H1 (cell line): ENCODE measurements around the gene BAIAP2L2. TPM values are rescaled to one million over a fixed set of nuclear protein-coding genes. Genes with fewer than 3 reads are reported as not detected.
"Not testable (repeated sequence)": the region's sequence is repeated elsewhere in the genome, so short reads cannot be mapped to it uniquely, and the experiment has no call there.

Source experiments
- CTCF ChIA-PET: fragments of 300-600 bp; sonication (Branson Sonifier 250); formaldehyde crosslinking; loops from one replicate; lab custom pipeline; 2021; ENCODE audit not compliant: partially characterized antibody; lab: Charles Lee
- POLR2A ChIA-PET: fragments of 300-600 bp; sonication (Branson Sonifier 250); formaldehyde crosslinking; loops from one replicate; lab custom pipeline; 2021; ENCODE audit warnings: inconsistent platforms; ENCODE audit not compliant: partially characterized antibody; lab: Charles Lee
- DNase-seq, 2 experiments: peaks; one replicate each; pipeline versions ENCODE4 v3.0.0 to v3.0.0-alpha.2; 2010 to 2022; ENCODE audit warnings: low spot score in 2 of 2, low read depth in 1 of 2, mixed read lengths in 1 of 2
- FAIRE-seq: peaks from 2 replicates; lab custom pipeline; 2011; peaks lifted over from hg19 to GRCh38; lab: Jason Lieb, UNC
- H2AFZ ChIP-seq: 2 replicates; pipeline ENCODE4 v1.8.1; 2012; ENCODE audit warnings: low read length, inconsistent platforms
- H2AK5ac ChIP-seq: 2 replicates; pipeline ENCODE4 v1.6.1; 2013; ENCODE audit warnings: low read depth, low read length
- H2BK120ac ChIP-seq: replicated peaks from 2 replicates; pipeline ENCODE3; 2013; ENCODE audit warnings: low read depth, low read length, inconsistent platforms
- H2BK12ac ChIP-seq: 2 replicates; pipeline ENCODE4 v1.6.1; 2013; ENCODE audit warnings: low read depth, low read length
- H2BK15ac ChIP-seq: 2 replicates; pipeline ENCODE4 v1.6.1; 2013; ENCODE audit warnings: low read length
- H2BK20ac ChIP-seq: 2 replicates; pipeline ENCODE4 v1.6.1; 2013; ENCODE audit warnings: low read length
- H2BK5ac ChIP-seq: 2 replicates; pipeline ENCODE4 v1.6.1; 2013; ENCODE audit warnings: low read depth, low read length
- H3K14ac ChIP-seq: 2 replicates; pipeline ENCODE4 v1.6.1; 2013; ENCODE audit warnings: inconsistent platforms; ENCODE audit not compliant: insufficient read length
- H3K18ac ChIP-seq: 2 replicates; pipeline ENCODE4 v1.6.1; 2013; ENCODE audit warnings: low read length; ENCODE audit errors: extremely low read depth
- H3K23ac ChIP-seq: 2 replicates; pipeline ENCODE4 v1.6.1; 2013; ENCODE audit warnings: inconsistent platforms; ENCODE audit not compliant: insufficient read length
- H3K23me2 ChIP-seq: 2 replicates; pipeline ENCODE4 v1.6.1; 2013; ENCODE audit warnings: low read depth, low read length
- H3K27ac ChIP-seq: 2 replicates; pipeline ENCODE4 v1.6.1; 2011; ENCODE audit warnings: low read depth, low read length, inconsistent platforms
- H3K27me3 ChIP-seq, 4 experiments: replicated peaks in 1 of 4; 1 replicate in 1 of 4; 2 replicates in 3 of 4; pipeline versions ENCODE4 v1.6.1 to v1.8.1; 2011 to 2013; ENCODE audit warnings: low read length in 3 of 4, mild to moderate bottlenecking in 3 of 4, inconsistent platforms in 2 of 4, mixed read lengths in 2 of 4, moderate library complexity in 1 of 4; ENCODE audit not compliant: control insufficient read depth in 3 of 4, insufficient read depth in 3 of 4; ENCODE audit errors: extremely low read depth in 1 of 4
- H3K36me3 ChIP-seq, 4 experiments: 2 replicates each; pipeline versions ENCODE4 v1.6.1 to v1.8.1; 2011 to 2013; ENCODE audit warnings: mild to moderate bottlenecking in 4 of 4, low read length in 3 of 4, moderate library complexity in 2 of 4, control low read depth in 1 of 4, inconsistent platforms in 1 of 4; ENCODE audit not compliant: insufficient read depth in 4 of 4, control insufficient read depth in 2 of 4
- H3K4ac ChIP-seq: replicated peaks from 2 replicates; pipeline ENCODE3; 2013; ENCODE audit warnings: low read length, low read depth, mixed read lengths, inconsistent platforms; ENCODE audit not compliant: insufficient read length
- H3K4me1 ChIP-seq, 4 experiments: replicated peaks in 1 of 4; 1 replicate in 1 of 4; 2 replicates in 3 of 4; pipeline versions ENCODE4 v1.6.1 to v1.8.1; 2011 to 2013; ENCODE audit warnings: low read length in 3 of 4, inconsistent platforms in 2 of 4, mixed read lengths in 1 of 4; ENCODE audit not compliant: insufficient read depth in 4 of 4, control insufficient read depth in 3 of 4
- H3K4me2 ChIP-seq, 2 experiments: 2 replicates each; pipeline versions ENCODE4 v1.6.1 to v1.8.1; 2011 to 2013; ENCODE audit warnings: low read depth in 2 of 2, low read length in 2 of 2, control low read depth in 1 of 2, inconsistent platforms in 1 of 2, mild to moderate bottlenecking in 1 of 2; ENCODE audit not compliant: insufficient read depth in 1 of 2
- H3K4me3 ChIP-seq, 4 experiments: fragments of 200-600, 300-600 bp in 1 of 4; sonication (generic), shearing (Covaris generic), sonication (Bioruptor Twin) in 1 of 4; 2 replicates each; pipeline versions ENCODE4 v1.5.1 to v1.8.1; 2011 to 2016; ENCODE audit warnings: low read length in 4 of 4, low read depth in 3 of 4, control low read depth in 2 of 4, inconsistent platforms in 2 of 4, mild to moderate bottlenecking in 2 of 4, mixed read lengths in 1 of 4, moderate library complexity in 1 of 4; ENCODE audit not compliant: insufficient read depth in 2 of 4; ENCODE audit errors: extremely low read depth in 1 of 4
- H3K56ac ChIP-seq: replicated peaks from 2 replicates; pipeline ENCODE3; 2013; ENCODE audit warnings: low read depth, mild to moderate bottlenecking, mixed read lengths, low read length, inconsistent platforms; ENCODE audit not compliant: insufficient read length
- H3K79me1 ChIP-seq: 2 replicates; pipeline ENCODE4 v1.6.1; 2013; ENCODE audit warnings: low read depth, low read length, control low read depth
- H3K79me2 ChIP-seq, 2 experiments: 2 replicates each; pipeline versions ENCODE4 v1.6.1 to v1.8.1; 2012 to 2013; ENCODE audit warnings: low read length in 2 of 2, mild to moderate bottlenecking in 2 of 2, inconsistent platforms in 1 of 2; ENCODE audit not compliant: insufficient read depth in 2 of 2, control insufficient read depth in 1 of 2
- H3K9ac ChIP-seq, 4 experiments: replicated peaks in 1 of 4; 1 replicate in 1 of 4; 2 replicates in 3 of 4; pipeline versions ENCODE4 v1.6.1 to v1.8.1; 2011 to 2013; ENCODE audit warnings: low read depth in 3 of 4, low read length in 3 of 4, control low read depth in 2 of 4, mild to moderate bottlenecking in 2 of 4, moderate library complexity in 2 of 4, inconsistent platforms in 1 of 4; ENCODE audit errors: extremely low read depth in 1 of 4
- H3K9me3 ChIP-seq, 2 experiments: 2 replicates each; pipeline versions ENCODE4 v1.6.1 to v1.8.1; 2012 to 2013; ENCODE audit warnings: mild to moderate bottlenecking in 2 of 2, moderate library complexity in 2 of 2, control low read depth in 1 of 2, inconsistent platforms in 1 of 2, low read depth in 1 of 2, low read length in 1 of 2, mixed read lengths in 1 of 2; ENCODE audit not compliant: insufficient read depth in 2 of 2
- H4K20me1 ChIP-seq, 2 experiments: replicated peaks in 1 of 2; 2 replicates each; pipeline versions ENCODE3 to v1.8.1; 2011 to 2013; ENCODE audit warnings: inconsistent platforms in 2 of 2, low read length in 2 of 2, mild to moderate bottlenecking in 1 of 2; ENCODE audit not compliant: insufficient read depth in 2 of 2, control insufficient read depth in 1 of 2
- H4K5ac ChIP-seq: 2 replicates; pipeline ENCODE4 v1.6.1; 2013; ENCODE audit warnings: low read length, low read depth, mixed read lengths, inconsistent platforms; ENCODE audit not compliant: insufficient read length
- H4K8ac ChIP-seq: 2 replicates; pipeline ENCODE4 v1.8.0; 2013; ENCODE audit warnings: mild to moderate bottlenecking, moderate library complexity, low read length, inconsistent platforms; ENCODE audit not compliant: insufficient read depth; ENCODE audit errors: extremely low read depth
- H4K91ac ChIP-seq: replicated peaks from 2 replicates; pipeline ENCODE3; 2013; ENCODE audit warnings: low read length, mixed read lengths, inconsistent platforms; ENCODE audit not compliant: insufficient read length
- ASH2L ChIP-seq: fragments of 200-600, 300-600 bp; sonication (generic); IDR thresholded peaks from one replicate; pipeline ENCODE4 v1.7.1; 2017; ENCODE audit warnings: low read length
- CBX8 ChIP-seq: fragments of 300-800, 300-1000 bp; sonication (generic); IDR thresholded peaks from 2 replicates; pipeline ENCODE4 v1.7.1; 2016; ENCODE audit warnings: low read depth, low read length, borderline replicate concordance
- NANOG ChIP-seq: IDR thresholded peaks from 2 replicates; pipeline ENCODE4 v1.6.1; 2011; ENCODE audit warnings: low read length, low read depth, mild to moderate bottlenecking, inconsistent platforms; ENCODE audit not compliant: insufficient read depth, poor library complexity, severe bottlenecking
- POU5F1 ChIP-seq: IDR thresholded peaks from 2 replicates; pipeline ENCODE4 v1.6.1; 2011; ENCODE audit warnings: low read depth, mild to moderate bottlenecking, low read length, moderate library complexity
- WGBS, 2 experiments: shearing (Covaris generic) in 1 of 2; methylation state at CpG; one replicate each; pipeline versions ENCODE4 v1.1.6 to v1.1.7; 2013 to 2015; ENCODE audit warnings: low lambda C conversion rate in 2 of 2, mixed read lengths in 2 of 2, inconsistent platforms in 1 of 2, low coverage in 1 of 2, missing lambda C conversion rate in 1 of 2; ENCODE audit not compliant: insufficient replicate concordance in 2 of 2, insufficient coverage in 1 of 2, insufficient read length in 1 of 2; ENCODE audit errors: extremely low coverage in 1 of 2, missing lambda C conversion rate in 1 of 2; 5-methylcytosine and 5-hydroxymethylcytosine counted together
- polyA plus RNA-seq, 7 experiments: library from polyadenylated mRNA; depleted of rRNA in 3 of 7; stranded (reverse) in 5 of 7; unstranded in 2 of 7; fragments of >200 nt in 5 of 7; fragments of 200-250 nt in 2 of 7; gene quantifications; 1 replicate in 5 of 7; 2 replicates in 1 of 7; 4 replicates in 1 of 7; pipeline versions ENCODE4 v1.2.1 to v1.2.3, GENCODE V29; 2011 to 2013; ENCODE audit warnings: missing spikeins in 2 of 7, mixed read lengths in 2 of 7
- total RNA-seq: library from RNA; stranded (reverse); fragmentation: NEBNext Ultra II Directional; extraction: Animal tissue kit (Norgen Biotek cat#: 25700); gene quantifications from 2 replicates; pipeline ENCODE4 v1.2.1, GENCODE V29; 2021

BAIAP2L2 gene
- total and polyA plus RNA-seq, 2 of the 8 experiments (the other 6 are each of a cell fraction or from before 2014, with no cell fraction given) = 5.4 to 10.0 TPM

DNA sequence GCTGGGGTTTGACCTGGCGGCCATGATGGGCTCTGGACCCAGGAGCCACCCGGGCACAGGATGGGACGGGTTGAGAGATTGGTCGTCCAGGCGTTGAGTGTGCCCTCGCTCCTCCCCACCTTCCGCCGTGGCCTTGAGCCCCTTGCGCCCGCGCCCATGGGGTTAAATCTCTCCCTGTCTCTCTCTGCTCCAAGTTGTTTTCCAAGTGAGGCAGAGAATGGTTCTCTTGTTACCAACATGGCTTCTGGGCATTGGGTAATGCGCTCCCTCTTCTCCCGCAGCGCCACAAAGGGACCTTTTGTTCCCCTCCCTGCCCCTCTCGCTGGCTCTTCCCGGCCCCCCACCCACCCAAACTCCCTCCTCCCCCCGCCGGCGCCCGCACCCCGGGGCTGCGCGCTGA, 72.1 kb downstream of the BAIAP2L2 start (continued):
- TF ChIP-seq NANOG (no peak), POU5F1 (no peak), CBX8 (no peak), ASH2L (no peak)
- TF ChIP-seq, all 59 proteins: peak for 0

DNA sequence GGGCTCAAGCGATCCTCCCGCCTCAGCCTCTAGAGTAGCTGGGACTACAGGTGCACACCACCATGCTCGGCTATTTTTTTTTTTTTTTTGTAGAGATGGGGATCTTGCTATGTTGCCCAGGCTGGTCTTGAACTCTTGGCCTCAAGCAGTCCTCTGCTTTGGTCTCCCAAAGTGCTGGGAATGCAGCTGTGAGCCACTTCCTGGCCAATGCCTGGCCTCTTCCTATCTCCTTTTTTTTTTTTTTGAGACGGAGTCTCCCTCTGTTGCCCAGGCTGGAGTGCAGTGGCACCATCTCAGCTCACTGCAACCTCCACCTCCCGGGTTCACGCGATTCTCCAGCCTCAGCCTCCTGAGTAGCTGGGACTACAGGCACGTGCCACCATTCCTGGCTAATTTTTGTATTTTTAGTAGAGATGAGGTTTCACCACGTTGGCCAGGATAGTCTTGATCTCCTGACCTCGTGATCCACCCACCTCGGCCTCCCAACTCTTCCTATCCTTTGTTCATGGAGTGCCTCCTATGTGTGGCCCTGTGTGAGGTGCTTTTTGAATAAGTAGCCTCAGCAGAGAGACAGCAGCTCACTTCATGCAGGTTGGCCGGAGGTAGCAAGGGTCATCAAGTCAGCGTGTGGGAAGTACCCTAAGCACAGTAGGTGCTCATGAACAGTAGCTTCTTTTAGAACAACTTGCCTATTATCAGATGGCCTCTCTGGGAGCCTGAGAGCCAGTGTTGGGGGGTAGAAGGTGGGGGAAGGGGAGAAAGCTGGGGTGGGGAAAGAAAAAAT, 72.9 kb downstream of the BAIAP2L2 start:
- H4K91ac ChIP-seq, H2BK20ac ChIP-seq, H3K18ac ChIP-seq, H4K20me1 ChIP-seq, H3K14ac ChIP-seq, H2BK12ac ChIP-seq, H4K5ac ChIP-seq, H3K4me2 ChIP-seq, H3K9me3 ChIP-seq, H3K27ac ChIP-seq, H2BK120ac ChIP-seq, H2BK5ac ChIP-seq, H2BK15ac ChIP-seq, H3K79me2 ChIP-seq, H4K8ac ChIP-seq, H2AFZ ChIP-seq, FAIRE-seq, H3K56ac ChIP-seq, H3K4me3 ChIP-seq, H3K9ac ChIP-seq, H2AK5ac ChIP-seq, H3K79me1 ChIP-seq, DNase-seq, H3K4ac ChIP-seq, H3K27me3 ChIP-seq, H3K36me3 ChIP-seq, H3K23ac ChIP-seq, H3K23me2 ChIP-seq: not testable (repeated sequence)
- peaks cover 0 to 24% (median 20%) of the 10 kb centered on the region in 4 experiments; a peak in 6 of 7 replicates for H3K4me1 ChIP-seq
- 93% methylated on average over 12 of the region's 13 CpGs; no CpG with 5 or more reads in 1 of the 2 experiments for WGBS, 2 experiments
- POLR2A ChIA-PET = interaction anchor here (0.8 to 1.3 kb wide), 3 partner anchors 8 to 100 kb away, joined by 3 to 4 read pairs (median 3); no protein-coding TSS in a partner anchor
- CTCF ChIA-PET = interaction anchor here (0.5 to 1.7 kb wide), 8 partner anchors 10 to 72 kb away, joined by 3 to 8 read pairs (median 4); no protein-coding TSS in a partner anchor
